ENCODE data around the gene MAP4K5. TPM values are rescaled to one million over a fixed set of nuclear protein-coding genes. Genes with fewer than 3 reads are reported as not detected.

Gene MAP4K5
- total RNA-seq, 1 experiment from 2014 or later: 33.1 TPM

DNA sequence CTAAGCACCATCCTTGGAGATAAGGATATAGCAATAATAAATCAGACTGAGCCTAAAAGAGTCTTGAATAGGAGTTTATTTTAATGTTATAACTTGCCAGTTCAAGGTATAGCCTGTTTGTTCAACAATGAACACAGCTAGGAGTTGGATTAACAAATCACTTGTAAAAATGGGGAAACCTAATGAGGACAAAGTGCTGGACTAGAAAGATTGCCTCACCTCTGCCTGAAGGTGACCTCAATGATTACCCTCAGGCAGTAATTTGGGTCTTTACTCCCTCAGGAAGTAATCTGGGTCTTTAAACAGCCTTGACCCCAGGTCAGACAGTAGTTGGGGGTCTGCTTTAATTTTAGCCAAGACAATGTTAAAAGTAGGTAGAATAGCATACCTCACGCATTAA lies 100.2 kb downstream of the MAP4K5 start:
- H3K36me3 ChIP-seq (ENCODE audit: control insufficient read depth, insufficient read depth, low read length): peaks cover 10% of the 10 kb centered on the region
- no peak for TF ChIP-seq SIN3A (IDR thresholded peaks at IDR 0.05; ENCODE audit: borderline replicate concordance, insufficient read depth, low read depth, low read length)
- TF ChIP-seq, protein P1, sequence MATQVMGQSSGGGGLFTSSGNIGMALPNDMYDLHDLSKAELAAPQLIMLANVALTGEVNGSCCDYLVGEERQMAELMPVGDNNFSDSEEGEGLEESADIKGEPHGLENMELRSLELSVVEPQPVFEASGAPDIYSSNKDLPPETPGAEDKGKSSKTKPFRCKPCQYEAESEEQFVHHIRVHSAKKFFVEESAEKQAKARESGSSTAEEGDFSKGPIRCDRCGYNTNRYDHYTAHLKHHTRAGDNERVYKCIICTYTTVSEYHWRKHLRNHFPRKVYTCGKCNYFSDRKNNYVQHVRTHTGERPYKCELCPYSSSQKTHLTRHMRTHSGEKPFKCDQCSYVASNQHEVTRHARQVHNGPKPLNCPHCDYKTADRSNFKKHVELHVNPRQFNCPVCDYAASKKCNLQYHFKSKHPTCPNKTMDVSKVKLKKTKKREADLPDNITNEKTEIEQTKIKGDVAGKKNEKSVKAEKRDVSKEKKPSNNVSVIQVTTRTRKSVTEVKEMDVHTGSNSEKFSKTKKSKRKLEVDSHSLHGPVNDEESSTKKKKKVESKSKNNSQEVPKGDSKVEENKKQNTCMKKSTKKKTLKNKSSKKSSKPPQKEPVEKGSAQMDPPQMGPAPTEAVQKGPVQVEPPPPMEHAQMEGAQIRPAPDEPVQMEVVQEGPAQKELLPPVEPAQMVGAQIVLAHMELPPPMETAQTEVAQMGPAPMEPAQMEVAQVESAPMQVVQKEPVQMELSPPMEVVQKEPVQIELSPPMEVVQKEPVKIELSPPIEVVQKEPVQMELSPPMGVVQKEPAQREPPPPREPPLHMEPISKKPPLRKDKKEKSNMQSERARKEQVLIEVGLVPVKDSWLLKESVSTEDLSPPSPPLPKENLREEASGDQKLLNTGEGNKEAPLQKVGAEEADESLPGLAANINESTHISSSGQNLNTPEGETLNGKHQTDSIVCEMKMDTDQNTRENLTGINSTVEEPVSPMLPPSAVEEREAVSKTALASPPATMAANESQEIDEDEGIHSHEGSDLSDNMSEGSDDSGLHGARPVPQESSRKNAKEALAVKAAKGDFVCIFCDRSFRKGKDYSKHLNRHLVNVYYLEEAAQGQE (IDR thresholded peaks at IDR 0.05; ENCODE audit: insufficient read depth in 1 of 2, low read depth in 2 of 2, low read length in 1 of 2): no peak
- TF ChIP-seq, protein P2, sequence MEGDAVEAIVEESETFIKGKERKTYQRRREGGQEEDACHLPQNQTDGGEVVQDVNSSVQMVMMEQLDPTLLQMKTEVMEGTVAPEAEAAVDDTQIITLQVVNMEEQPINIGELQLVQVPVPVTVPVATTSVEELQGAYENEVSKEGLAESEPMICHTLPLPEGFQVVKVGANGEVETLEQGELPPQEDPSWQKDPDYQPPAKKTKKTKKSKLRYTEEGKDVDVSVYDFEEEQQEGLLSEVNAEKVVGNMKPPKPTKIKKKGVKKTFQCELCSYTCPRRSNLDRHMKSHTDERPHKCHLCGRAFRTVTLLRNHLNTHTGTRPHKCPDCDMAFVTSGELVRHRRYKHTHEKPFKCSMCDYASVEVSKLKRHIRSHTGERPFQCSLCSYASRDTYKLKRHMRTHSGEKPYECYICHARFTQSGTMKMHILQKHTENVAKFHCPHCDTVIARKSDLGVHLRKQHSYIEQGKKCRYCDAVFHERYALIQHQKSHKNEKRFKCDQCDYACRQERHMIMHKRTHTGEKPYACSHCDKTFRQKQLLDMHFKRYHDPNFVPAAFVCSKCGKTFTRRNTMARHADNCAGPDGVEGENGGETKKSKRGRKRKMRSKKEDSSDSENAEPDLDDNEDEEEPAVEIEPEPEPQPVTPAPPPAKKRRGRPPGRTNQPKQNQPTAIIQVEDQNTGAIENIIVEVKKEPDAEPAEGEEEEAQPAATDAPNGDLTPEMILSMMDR (IDR thresholded peaks at IDR 0.05): no peak
- no peak for TF ChIP-seq TCF7L2 (IDR thresholded peaks at IDR 0.05; ENCODE audit: low read depth, low read length)
- no peak for TF ChIP-seq POLR2AphosphoS5 (IDR thresholded peaks at IDR 0.05; ENCODE audit: low read depth, low read length)
- ChIA-PET CTCF (no interaction called here), POLR2A (no interaction called here)
- BruUV-seq (replicated peaks): no TSS peak
- ATAC-seq (no peak), DNase-seq (ENCODE audit: low read depth, low spot score) (no peak)
- in situ Hi-C loops (cut with HindIII; ENCODE audit: low pct_unique_long_range_greater_than_20kb, low sequenced_read_pairs) (no loop called here), intact Hi-C loops (cut with micrococcal nuclease; ENCODE audit: unreplicated experiment) (no loop called here)
- no peaks in the 10 kb centered on the region for H3K27me3 ChIP-seq (ENCODE audit: control insufficient read depth, insufficient read depth, low read length)
- H3K9me3 ChIP-seq (ENCODE audit: control insufficient read depth, insufficient read depth, low read depth, low read length): no peaks in the 10 kb centered on the region
- H3K27ac ChIP-seq (ENCODE audit: low read length): no peak overlapping the region
- H3K4me3 ChIP-seq (ENCODE audit: low read depth in 2 of 2, low read length in 2 of 2): no peak overlapping the region
- H3K4me1 ChIP-seq (ENCODE audit: control insufficient read depth, insufficient read depth, low read length): no peaks in the 10 kb centered on the region

- H3K9me3 ChIP-seq (ENCODE audit: control insufficient read depth, insufficient read depth, low read depth, low read length): no peaks in the 10 kb centered on the region
- in situ Hi-C loops (cut with HindIII; ENCODE audit: low pct_unique_long_range_greater_than_20kb, low sequenced_read_pairs): no loop called here
- no peak overlapping the region for H3K27ac ChIP-seq (ENCODE audit: low read length)
- no peaks in the 10 kb centered on the region for H3K27me3 ChIP-seq (ENCODE audit: control insufficient read depth, insufficient read depth, low read length)
- ChIA-PET POLR2A (no interaction called here), CTCF (no interaction called here)
- no peak for DNase-seq (ENCODE audit: low read depth, low spot score)
- no peak overlapping the region for H3K4me3 ChIP-seq (ENCODE audit: low read depth in 2 of 2, low read length in 2 of 2)
- BruUV-seq (replicated peaks): no TSS peak
- TF ChIP-seq, protein P1 (IDR thresholded peaks at IDR 0.05; ENCODE audit: insufficient read depth in 1 of 2, low read depth in 2 of 2, low read length in 1 of 2): no peak
- TF ChIP-seq POLR2AphosphoS5 (IDR thresholded peaks at IDR 0.05; ENCODE audit: low read depth, low read length): no peak
- TF ChIP-seq SIN3A (IDR thresholded peaks at IDR 0.05; ENCODE audit: borderline replicate concordance, insufficient read depth, low read depth, low read length): no peak
- TF ChIP-seq, protein P2 (IDR thresholded peaks at IDR 0.05): no peak
- TF ChIP-seq TCF7L2 (IDR thresholded peaks at IDR 0.05; ENCODE audit: low read depth, low read length): no peak
- intact Hi-C loops (cut with micrococcal nuclease; ENCODE audit: unreplicated experiment): no loop called here
- H3K36me3 ChIP-seq (ENCODE audit: control insufficient read depth, insufficient read depth, low read length): peaks cover 2% of the 10 kb centered on the region; the same call in 1 of the 2 replicates
- ATAC-seq: no peak
- H3K4me1 ChIP-seq (ENCODE audit: control insufficient read depth, insufficient read depth, low read length): no peaks in the 10 kb centered on the region
Observed at GRCh38 chr14:50425816-50426215, 106.6 kb downstream of the MAP4K5 start.

Measured in Panc1 (cell line).